GM18505 (cell line): Measurements from ENCODE around the gene ATF6.

Experiments used
- ATAC-seq: cut with Tn5 transposase; IDR thresholded peaks from one replicate; pipeline ENCODE4 v1.9.1; 2021; ENCODE audit not compliant: unreplicated experiment
- POLR2A ChIP-seq: IDR thresholded peaks from 4 replicates; pipeline ENCODE4 v1.6.1; 2011; ENCODE audit warnings: borderline replicate concordance; ENCODE audit not compliant: insufficient read depth, insufficient read length; ENCODE audit errors: extremely low read depth

ATF6 gene

GRCh38 chr1:161948435-161948834, 182.3 kb downstream of the ATF6 start:
- no peak for TF ChIP-seq POLR2A
- no peak for ATAC-seq

GRCh38 chr1:161949548-161949947, 183.4 kb downstream of the ATF6 start:
- no peak for TF ChIP-seq POLR2A
- no peak for ATAC-seq

GRCh38 chr1:161950377-161950776, 184.3 kb downstream of the ATF6 start:
- no peak for ATAC-seq
- TF ChIP-seq POLR2A, result no peak

- ATAC-seq, result no peak
- TF ChIP-seq POLR2A, result no peak
Observed at GRCh38 chr1:161951646-161952045, 185.5 kb downstream of the ATF6 start.

- TF ChIP-seq POLR2A, result no peak
- no peak for ATAC-seq
Observed at GRCh38 chr1:161952607-161953172, 186.6 kb downstream of the ATF6 start.

GRCh38 chr1:161953256-161953920, 187.3 kb downstream of the ATF6 start:
- no peak for ATAC-seq
- TF ChIP-seq POLR2A, result no peak

GRCh38 chr1:161954050-161954449, 187.9 kb downstream of the ATF6 start:
- no peak for TF ChIP-seq POLR2A
- ATAC-seq, result no peak

GRCh38 chr1:161954466-161954865, 188.3 kb downstream of the ATF6 start:
- no peak for ATAC-seq
- TF ChIP-seq POLR2A, result no peak

GRCh38 chr1:161955606-161956005, 189.5 kb downstream of the ATF6 start:
- TF ChIP-seq POLR2A, result no peak

GRCh38 chr1:161956097-161956496, 190.0 kb downstream of the ATF6 start:
- no peak for ATAC-seq
- no peak for TF ChIP-seq POLR2A

More at GRCh38 chr1:161955606-161956005, 189.5 kb downstream of the ATF6 start:
- ATAC-seq, result no peak

GRCh38 chr1:161956930-161957329, 190.8 kb downstream of the ATF6 start:
- no peak for TF ChIP-seq POLR2A
- no peak for ATAC-seq

- TF ChIP-seq POLR2A, result no peak
- no peak for ATAC-seq
Observed at GRCh38 chr1:161958425-161958824, 192.3 kb downstream of the ATF6 start.

- ATAC-seq, result peak; percentile 90
- TF ChIP-seq POLR2A, result no peak
Observed at GRCh38 chr1:161962091-161962887, 196.2 kb downstream of the ATF6 start.

- no peak for TF ChIP-seq POLR2A
- ATAC-seq, result no peak
Observed at GRCh38 chr1:161966067-161966466, 199.9 kb downstream of the ATF6 start.
